ENCODE results near the gene C18orf32. TPM values are rescaled to one million over a fixed set of nuclear protein-coding genes. Genes with fewer than 3 reads are reported as not detected.

The C18orf32 gene
- total RNA-seq, 1 experiment from 2014 or later: 24.4 TPM

GRCh38 chr18:49472459-49472858 lies 14.6 kb downstream of the C18orf32 start:
- H2BK5ac ChIP-seq (ENCODE audit: insufficient read length, low read length): no peak overlapping the region
- no peaks in the 10 kb centered on the region for H3K27me3 ChIP-seq (ENCODE audit: insufficient read depth, low read length)
- Mint-ChIP-seq H3K4me1 (peaks cover 5 to 6% of the 10 kb centered on the region in 2 experiments; a peak in 3 of 4 replicates), H3K27ac (no peak overlapping the region), H3K27me3 (ENCODE audit: low read depth) (peaks cover 3% of the 10 kb centered on the region; the same call in 1 of the 2 replicates), H3K9me3 (peaks cover 0 to 2% of the 10 kb centered on the region in 2 experiments; a peak in 1 of 5 replicates), H3K4me3 (no peak overlapping the region), H3K36me3 (ENCODE audit: insufficient read depth in 1 of 3, low read depth in 3 of 3) (peaks cover 0 to 9% (median 7%) of the 10 kb centered on the region in 3 experiments; a peak in 3 of 7 replicates)
- H3K56ac ChIP-seq (ENCODE audit: insufficient read length, low read depth, low read length): no peak overlapping the region
- H2BK20ac ChIP-seq (ENCODE audit: low read depth, low read length, poor library complexity, severe bottlenecking): no peak overlapping the region
- no peak overlapping the region for H2AFZ ChIP-seq (ENCODE audit: low read length)
- H3K79me1 ChIP-seq (ENCODE audit: insufficient read depth, low read depth, low read length, poor library complexity, severe bottlenecking): no peaks in the 10 kb centered on the region
- no peak overlapping the region for H4K91ac ChIP-seq (ENCODE audit: insufficient read length, low read depth, low read length)
- no peak overlapping the region for H3K14ac ChIP-seq (ENCODE audit: insufficient read depth, low read length)
- DNase-seq: no peak
- H3K9ac ChIP-seq (ENCODE audit: extremely low read depth, insufficient read length, low read length): no peak overlapping the region
- H3K27ac ChIP-seq (ENCODE audit: insufficient read length, low read depth, low read length): no peak overlapping the region
- no peaks in the 10 kb centered on the region for H3K23me2 ChIP-seq (ENCODE audit: insufficient read length, low read depth, low read length, poor library complexity, severe bottlenecking)
- H3K4me2 ChIP-seq (ENCODE audit: insufficient read depth, insufficient read length, low read length): no peak overlapping the region
- H3K18ac ChIP-seq (ENCODE audit: insufficient read length, low read depth, low read length): no peak overlapping the region
- no peak overlapping the region for H2BK120ac ChIP-seq (ENCODE audit: low read depth, low read length, poor library complexity, severe bottlenecking)
- no peak for TF ChIP-seq CTCF (conservative IDR thresholded peaks at IDR 0.05)
- H4K8ac ChIP-seq (replicated peaks; ENCODE audit: insufficient read length, low read depth, low read length): no peak overlapping the region
- H3K23ac ChIP-seq (ENCODE audit: insufficient read length, low read depth, low read length): no peak overlapping the region
- H3T11ph ChIP-seq (ENCODE audit: low read length): no peak overlapping the region
- no peak overlapping the region for H2BK15ac ChIP-seq (ENCODE audit: low read depth, low read length)
- H4K5ac ChIP-seq (ENCODE audit: insufficient read length, low read depth, low read length): no peak overlapping the region
- no peaks in the 10 kb centered on the region for H3K9me3 ChIP-seq (ENCODE audit: control insufficient read depth, low read depth, low read length)
- H2BK12ac ChIP-seq (ENCODE audit: insufficient read length, low read depth, low read length): no peak overlapping the region
- H3K79me2 ChIP-seq (ENCODE audit: insufficient read depth, low read length): no peaks in the 10 kb centered on the region
- no CpG with 5 or more reads among the region's 3 CpGs for WGBS (ENCODE audit: extremely low coverage, insufficient read length, low lambda C conversion rate)
- H3K4ac ChIP-seq (ENCODE audit: low read depth, low read length): no peak overlapping the region
- no peaks in the 10 kb centered on the region for H4K20me1 ChIP-seq (ENCODE audit: control insufficient read depth, insufficient read depth, insufficient read length)
- no peaks in the 10 kb centered on the region for H3K4me1 ChIP-seq (ENCODE audit: insufficient read depth, low read length)
- H2AK5ac ChIP-seq (ENCODE audit: insufficient read length, low read length): no peak overlapping the region

All from H9 (cell line).